Measurements from ENCODE around the gene SMOC2. TPM values are rescaled to one million over a fixed set of nuclear protein-coding genes. Genes with fewer than 3 reads are reported as not detected.
"Not testable (repeated sequence)": the region's sequence is repeated elsewhere in the genome, so short reads cannot be mapped to it uniquely, and the experiment has no call there.

Gene SMOC2
- total and polyA plus RNA-seq, 2 donors = 61.1 to 176 TPM

DNA sequence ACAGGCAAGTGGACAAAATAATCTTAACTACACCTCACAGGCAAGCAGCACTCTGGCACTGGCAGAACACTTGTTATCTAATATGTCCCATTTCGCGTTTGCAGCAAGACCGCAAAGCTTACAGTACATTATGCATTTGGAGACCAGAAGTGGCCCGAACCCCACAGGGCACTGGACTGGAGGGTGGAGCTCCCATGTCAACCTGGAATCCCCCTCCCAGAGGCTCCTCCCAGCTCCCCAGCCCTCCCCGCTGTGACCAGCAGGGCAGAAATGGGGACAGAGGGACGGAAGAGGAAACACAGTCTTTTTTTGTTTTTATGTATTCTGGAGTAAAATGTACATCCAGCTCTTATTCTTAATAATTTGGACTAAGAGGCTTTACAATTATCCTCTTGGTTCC, 263.7 kb downstream of the SMOC2 start:
- WGBS = 84% methylated on average over 6 of the region's 6 CpGs
- DNase-seq (ENCODE audit: extremely low spot score) = no peak

DNA sequence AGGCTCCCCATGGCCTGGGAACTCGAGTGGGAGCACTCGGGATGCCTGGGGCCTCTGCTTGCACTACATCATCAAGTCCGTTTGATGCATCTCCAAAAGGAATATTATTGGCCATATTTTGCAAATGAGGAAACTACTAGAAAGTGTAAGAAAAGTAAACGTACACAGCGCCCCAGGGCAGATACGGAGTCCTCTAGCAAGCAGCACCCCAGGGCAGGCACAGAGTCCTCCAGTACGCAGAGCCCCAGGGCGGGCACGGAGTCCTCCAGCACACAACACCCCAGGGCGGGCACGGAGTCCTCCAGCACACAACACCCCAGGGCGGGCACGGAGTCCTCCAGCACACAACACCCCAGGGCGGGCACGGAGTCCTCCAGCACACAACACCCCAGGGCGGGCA, 264.3 kb downstream of the SMOC2 start:
- WGBS = 95% methylated on average over 12 of the region's 16 CpGs
- not testable (repeated sequence) for H3K27ac ChIP-seq (ENCODE audit: low read depth); H3K36me3 ChIP-seq (ENCODE audit: insufficient read depth)

More for the DNA sequence above, 263.7 kb downstream of the SMOC2 start:
- no peaks in the 10 kb centered on the region for H3K4me1 ChIP-seq (ENCODE audit: insufficient read depth)
- H3K27ac ChIP-seq (ENCODE audit: low read depth) = no peak overlapping the region
- no peak overlapping the region for H3K4me3 ChIP-seq (ENCODE audit: low read depth, low read length)
- no peaks in the 10 kb centered on the region for H3K36me3 ChIP-seq (ENCODE audit: insufficient read depth)

GRCh38 chr6:168706471-168707177, 265.6 kb downstream of the SMOC2 start:
- WGBS = 94% methylated on average over 25 of the region's 25 CpGs
- Histone ChIP-seq H3K36me3 (ENCODE audit: insufficient read depth) (no peaks in the 10 kb centered on the region), H3K27ac (ENCODE audit: low read depth) (no peak overlapping the region), H3K4me3 (ENCODE audit: low read depth, low read length) (no peak overlapping the region), H3K4me1 (ENCODE audit: insufficient read depth) (no peaks in the 10 kb centered on the region)
- no peak for DNase-seq (ENCODE audit: extremely low spot score)

More for the DNA sequence above, 264.3 kb downstream of the SMOC2 start:
- DNase-seq (ENCODE audit: extremely low spot score); H3K4me3 ChIP-seq (ENCODE audit: low read depth, low read length); H3K4me1 ChIP-seq (ENCODE audit: insufficient read depth): not testable (repeated sequence)

GRCh38 chr6:168708526-168708925, 267.5 kb downstream of the SMOC2 start:
- Histone ChIP-seq H3K4me3 (ENCODE audit: low read depth, low read length) (no peak overlapping the region), H3K36me3 (ENCODE audit: insufficient read depth) (no peaks in the 10 kb centered on the region)
- WGBS = 54% methylated on average over 5 of the region's 5 CpGs

GRCh38 chr6:168708984-168709383, 268.0 kb downstream of the SMOC2 start:
- Histone ChIP-seq H3K4me1 (ENCODE audit: insufficient read depth) (no peaks in the 10 kb centered on the region), H3K36me3 (ENCODE audit: insufficient read depth) (no peaks in the 10 kb centered on the region), H3K4me3 (ENCODE audit: low read depth, low read length) (no peak overlapping the region), H3K27ac (ENCODE audit: low read depth) (no peak overlapping the region)
- DNase-seq (ENCODE audit: extremely low spot score) = no peak
- WGBS = 18% methylated on average over 2 of the region's 2 CpGs

More at GRCh38 chr6:168708526-168708925, 267.5 kb downstream of the SMOC2 start:
- Histone ChIP-seq H3K4me1 (ENCODE audit: insufficient read depth) (no peaks in the 10 kb centered on the region), H3K27ac (ENCODE audit: low read depth) (no peak overlapping the region)
- DNase-seq (ENCODE audit: extremely low spot score) = no peak

DNA sequence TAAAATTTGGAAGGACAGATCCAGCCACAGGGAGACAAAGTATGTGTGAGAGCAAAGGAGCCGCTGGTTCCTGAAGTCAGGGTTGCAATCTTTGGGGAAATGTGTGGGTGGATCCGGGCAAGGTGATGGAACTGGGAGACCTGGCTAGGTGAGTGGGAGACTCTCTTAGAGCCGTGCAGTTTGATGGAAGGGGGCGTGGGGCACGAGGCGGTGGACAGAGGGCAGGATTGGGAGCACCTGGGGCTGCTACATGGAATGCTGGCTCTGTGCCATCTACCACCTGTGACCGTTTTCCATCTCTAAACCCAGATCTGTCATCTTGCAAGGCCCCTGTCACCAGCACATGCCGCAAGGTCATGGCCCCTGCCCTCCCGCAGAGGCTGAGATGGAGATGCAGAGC, 268.4 kb downstream of the SMOC2 start:
- H3K4me1 ChIP-seq (ENCODE audit: insufficient read depth) = no peaks in the 10 kb centered on the region
- DNase-seq (ENCODE audit: extremely low spot score) = no peak
- 74% methylated on average over 9 of the region's 9 CpGs for WGBS
- no peak overlapping the region for H3K4me3 ChIP-seq (ENCODE audit: low read depth, low read length)
- no peak overlapping the region for H3K27ac ChIP-seq (ENCODE audit: low read depth)
- no peaks in the 10 kb centered on the region for H3K36me3 ChIP-seq (ENCODE audit: insufficient read depth)

DNA sequence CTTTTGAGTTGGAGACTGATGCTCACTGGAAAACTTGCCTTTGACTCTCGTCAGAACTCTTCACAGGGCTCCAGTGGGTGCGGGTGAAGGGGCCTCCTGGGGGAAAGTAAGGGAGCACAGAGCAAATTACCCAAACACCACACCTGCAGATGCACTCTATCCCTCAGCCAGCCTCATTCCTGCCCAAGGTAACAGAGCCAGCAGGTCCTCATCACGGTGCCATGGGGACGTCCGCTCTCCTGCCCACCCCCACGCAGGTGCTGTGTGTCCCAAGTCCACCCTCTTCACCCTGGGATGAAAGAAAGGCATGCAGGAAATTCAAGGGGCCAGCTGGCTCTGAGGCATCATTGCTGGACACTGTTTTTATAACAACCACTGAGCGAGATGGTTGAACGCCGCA, 269.0 kb downstream of the SMOC2 start:
- 89% methylated on average over 9 of the region's 9 CpGs for WGBS
- no peak overlapping the region for H3K27ac ChIP-seq (ENCODE audit: low read depth)
- H3K4me1 ChIP-seq (ENCODE audit: insufficient read depth) = no peaks in the 10 kb centered on the region
- H3K4me3 ChIP-seq (ENCODE audit: low read depth, low read length) = no peak overlapping the region
- no peak for DNase-seq (ENCODE audit: extremely low spot score)
- H3K36me3 ChIP-seq (ENCODE audit: insufficient read depth) = no peaks in the 10 kb centered on the region

GRCh38 chr6:168711049-168711640, 270.2 kb downstream of the SMOC2 start:
- no peak for DNase-seq (ENCODE audit: extremely low spot score)
- H3K36me3 ChIP-seq (ENCODE audit: insufficient read depth) = no peaks in the 10 kb centered on the region
- no peaks in the 10 kb centered on the region for H3K4me1 ChIP-seq (ENCODE audit: insufficient read depth)
- no peak overlapping the region for H3K4me3 ChIP-seq (ENCODE audit: low read depth, low read length)
- no peak overlapping the region for H3K27ac ChIP-seq (ENCODE audit: low read depth)
- WGBS = 59% methylated on average over 5 of the region's 5 CpGs

DNA sequence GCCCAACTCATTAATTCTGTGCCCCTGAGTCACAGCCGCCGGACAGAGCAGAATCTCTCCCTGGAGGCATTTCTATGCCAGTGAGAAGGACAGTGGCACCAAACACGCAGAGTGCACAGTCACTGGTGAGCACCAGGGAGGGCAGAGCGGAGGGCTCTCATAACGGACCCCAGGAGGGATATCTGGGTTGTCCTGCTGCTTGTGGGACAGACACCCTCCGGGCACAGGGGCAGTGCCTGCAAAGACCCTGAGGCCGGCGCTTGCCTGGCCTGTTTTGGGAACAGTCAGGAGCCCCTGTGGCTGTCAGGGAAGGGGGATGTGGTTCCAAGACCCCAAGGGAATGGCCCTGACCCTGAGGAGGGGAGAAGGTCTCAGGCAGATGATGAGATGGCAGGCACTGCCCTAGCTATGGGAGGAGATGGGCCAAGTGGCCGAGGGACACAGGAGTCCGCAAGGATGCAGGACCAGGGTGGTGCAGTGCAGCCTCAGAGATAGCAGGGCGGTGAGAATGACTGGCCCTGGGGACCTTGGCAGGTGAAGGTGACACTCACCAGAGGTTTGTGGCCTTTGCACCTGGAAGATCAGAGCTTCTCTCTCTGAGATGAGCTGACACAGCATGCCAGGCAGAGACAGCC, 270.8 kb downstream of the SMOC2 start:
- Histone ChIP-seq H3K27ac (ENCODE audit: low read depth) (no peak overlapping the region), H3K4me3 (ENCODE audit: low read depth, low read length) (no peak overlapping the region), H3K36me3 (ENCODE audit: insufficient read depth) (no peaks in the 10 kb centered on the region), H3K4me1 (ENCODE audit: insufficient read depth) (no peaks in the 10 kb centered on the region)
- DNase-seq (ENCODE audit: extremely low spot score) = no peak
- 93% methylated on average over 11 of the region's 11 CpGs for WGBS

- WGBS = 73% methylated on average over 5 of the region's 5 CpGs
- no peak for DNase-seq (ENCODE audit: extremely low spot score)
- Histone ChIP-seq H3K4me1 (ENCODE audit: insufficient read depth) (no peaks in the 10 kb centered on the region), H3K36me3 (ENCODE audit: insufficient read depth) (no peaks in the 10 kb centered on the region), H3K4me3 (ENCODE audit: low read depth, low read length) (no peak overlapping the region), H3K27ac (ENCODE audit: low read depth) (no peak overlapping the region)
These were observed 272.0 kb downstream of the SMOC2 start for GRCh38 chr6:168712993-168713392.

- no peaks in the 10 kb centered on the region for H3K4me1 ChIP-seq (ENCODE audit: insufficient read depth)
- no peak overlapping the region for H3K27ac ChIP-seq (ENCODE audit: low read depth)
- DNase-seq (ENCODE audit: extremely low spot score) = no peak
- no peaks in the 10 kb centered on the region for H3K36me3 ChIP-seq (ENCODE audit: insufficient read depth)
- H3K4me3 ChIP-seq (ENCODE audit: low read depth, low read length) = no peak overlapping the region
- WGBS = 89% methylated on average over 3 of the region's 3 CpGs
These were observed 272.9 kb downstream of the SMOC2 start for GRCh38 chr6:168713839-168714238.

- Histone ChIP-seq H3K4me1 (ENCODE audit: insufficient read depth) (no peaks in the 10 kb centered on the region), H3K4me3 (ENCODE audit: low read depth, low read length) (no peak overlapping the region), H3K27ac (ENCODE audit: low read depth) (no peak overlapping the region), H3K36me3 (ENCODE audit: insufficient read depth) (no peaks in the 10 kb centered on the region)
- DNase-seq (ENCODE audit: extremely low spot score) = no peak
- 97% methylated on average over 4 of the region's 4 CpGs for WGBS
These were observed 273.7 kb downstream of the SMOC2 start for GRCh38 chr6:168714547-168715260.

DNA sequence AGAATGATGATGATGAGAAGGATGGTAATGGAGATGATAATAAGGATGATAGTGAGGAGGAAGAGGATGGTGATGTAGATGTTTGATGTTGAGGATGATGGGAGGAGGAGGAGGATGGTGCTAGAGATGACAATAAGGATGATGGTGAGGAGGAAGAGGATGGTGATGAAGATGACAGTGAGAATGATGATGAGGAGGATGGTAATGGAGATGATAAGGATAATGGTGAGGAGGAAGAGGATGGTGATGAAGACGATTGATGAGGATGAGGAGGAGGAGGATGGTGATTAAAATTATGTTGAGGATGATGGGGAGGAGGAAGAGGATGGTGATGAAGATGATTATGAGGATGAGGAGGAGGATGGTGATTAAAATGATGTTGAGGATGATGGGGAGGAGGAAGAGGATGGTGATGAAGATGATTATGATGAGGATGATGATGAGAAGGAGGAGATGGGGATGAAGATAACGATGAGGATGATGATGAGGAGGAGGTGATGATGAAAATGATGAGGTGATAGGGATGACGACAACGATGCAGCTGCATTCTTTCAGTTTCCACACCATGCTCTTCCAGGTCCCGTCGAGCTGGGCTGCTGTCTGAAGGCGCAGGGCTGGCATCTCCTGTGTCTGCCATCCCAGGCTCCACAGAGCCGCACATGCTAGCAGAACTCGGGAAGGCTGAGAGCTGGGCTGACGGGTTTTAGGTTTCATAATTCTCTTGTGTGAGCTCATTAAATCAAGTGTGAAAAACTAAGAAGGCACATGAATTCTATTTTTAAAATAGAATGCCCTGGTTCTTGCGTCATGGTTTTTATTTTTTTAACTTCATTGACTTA, 274.9 kb downstream of the SMOC2 start:
- 92% methylated on average over 11 of the region's 11 CpGs for WGBS
- H3K36me3 ChIP-seq (ENCODE audit: insufficient read depth) = no peaks in the 10 kb centered on the region
- no peak for DNase-seq (ENCODE audit: extremely low spot score)
- no peaks in the 10 kb centered on the region for H3K4me1 ChIP-seq (ENCODE audit: insufficient read depth)
- no peak overlapping the region for H3K27ac ChIP-seq (ENCODE audit: low read depth)
- H3K4me3 ChIP-seq (ENCODE audit: low read depth, low read length) = no peak overlapping the region

All from urinary bladder (tissue), 4 donors.